A549 (cell line): ENCODE data around the gene C12orf43. TPM values are rescaled to one million over a fixed set of nuclear protein-coding genes. Genes with fewer than 3 reads are reported as not detected.

Source experiments
- ATAC-seq, 2 experiments: fragments of 200-7000 bp in 1 of 2; fragments of >200 bp in 1 of 2; cut with Nextera tagmentation in 1 of 2; cut with Tn5 transposase in 1 of 2; 3 replicates each; pipeline versions ENCODE4 v1.8.0 to v1.9.1; 2018 to 2020; ENCODE audit warnings: mild to moderate bottlenecking in 1 of 2, moderate library complexity in 1 of 2
- CTCF ChIA-PET: fragments of 300-600 bp; sonication (Branson Sonifier 250); formaldehyde crosslinking; extraction: SDS; loops from one replicate; lab custom pipeline; 2021; ENCODE audit warnings: antibody characterized with exemption, inconsistent platforms; lab: Yijun Ruan, JAX
- POLR2A ChIA-PET: fragments of 350-600 bp; formaldehyde crosslinking; extraction: SDS; loops from one replicate; lab custom pipeline; 2021; ENCODE audit warnings: antibody characterized with exemption, inconsistent platforms; lab: Yijun Ruan, JAX
- DNase-seq, 2 experiments: peaks; one replicate each; pipeline versions ENCODE4 v3.0.0 to v3.0.0-alpha.2; 2011 to 2016; ENCODE audit warnings: low read depth in 1 of 2, low spot score in 1 of 2
- FAIRE-seq: peaks from 2 replicates; lab custom pipeline; 2011; peaks lifted over from hg19 to GRCh38; lab: Jason Lieb, UNC
- H3K27ac ChIP-seq, 2 experiments: fragments of >200 bp; sonication (Bioruptor Twin); formaldehyde crosslinking; 3 replicates each; pipeline ENCODE4 v1.5.1; 2016 to 2017
- H3K4me1 ChIP-seq: fragments of >200 bp; sonication (Bioruptor Twin); formaldehyde crosslinking; 3 replicates; pipeline ENCODE4 v1.6.1; 2016
- H3K4me2 ChIP-seq: fragments of >200 bp; sonication (Bioruptor Twin); formaldehyde crosslinking; 3 replicates; pipeline ENCODE4 v1.6.1; 2016
- H3K4me3 ChIP-seq: fragments of >200 bp; sonication (Bioruptor Twin); formaldehyde crosslinking; 3 replicates; pipeline ENCODE4 v1.5.1; 2016
- H3K9me3 ChIP-seq: fragments of >200 bp; sonication (Bioruptor Twin); formaldehyde crosslinking; 3 replicates; pipeline ENCODE4 v1.6.1; 2016
- CBX2 ChIP-seq: fragments of 200-600 bp; sonication (generic); IDR thresholded peaks from 2 replicates; pipeline ENCODE4 v1.6.1; 2016; ENCODE audit warnings: low read depth, mild to moderate bottlenecking, borderline replicate concordance
- CHD4 ChIP-seq: fragments of 200-600 bp; sonication (generic); IDR thresholded peaks from 2 replicates; pipeline ENCODE4 v1.6.1; 2016; ENCODE audit warnings: antibody characterized with exemption, mild to moderate bottlenecking, borderline replicate concordance
- ESRRA ChIP-seq: fragments of 150-350 bp; IDR thresholded peaks from 2 replicates; pipeline ENCODE4 v1.6.1; 2014; ENCODE audit warnings: mild to moderate bottlenecking, low read length, borderline replicate concordance
- FOSB ChIP-seq: fragments of 250-450 bp; sonication (Bioruptor Pico); IDR thresholded peaks from 2 replicates; pipeline ENCODE4 v1.5.0; 2020; ENCODE audit warnings: mild to moderate bottlenecking, moderate library complexity
- FOSL2 ChIP-seq, 2 experiments: fragments of 450-650 bp in 1 of 2; fragments of >200 bp in 1 of 2; sonication (Bioruptor Twin) in 1 of 2; formaldehyde crosslinking; IDR thresholded peaks; 2 replicates each; pipeline versions ENCODE4 v1.5.0 to v1.6.1; 2016 to 2020; ENCODE audit warnings: mild to moderate bottlenecking in 1 of 2, moderate library complexity in 1 of 2
- GATA3 ChIP-seq: IDR thresholded peaks from 2 replicates; pipeline ENCODE4 v1.6.1; 2012; ENCODE audit warnings: borderline replicate concordance
- HDAC2 ChIP-seq: fragments of 200-600 bp; sonication (generic); IDR thresholded peaks from 2 replicates; pipeline ENCODE4 v1.6.1; 2016
- JUN ChIP-seq, 2 experiments: fragments of >200 bp; sonication (Bioruptor Twin); formaldehyde crosslinking; IDR thresholded peaks; 2 replicates in 1 of 2; 3 replicates in 1 of 2; pipeline ENCODE4 v1.6.1; 2016 to 2017
- JUNB ChIP-seq: fragments of >200 bp; sonication (Bioruptor Twin); formaldehyde crosslinking; IDR thresholded peaks from 2 replicates; pipeline ENCODE4 v1.6.1; 2016
- KDM1A ChIP-seq: fragments of 200-600 bp; sonication (generic); IDR thresholded peaks from 2 replicates; pipeline ENCODE4 v1.6.1; 2016; ENCODE audit warnings: low read depth, mild to moderate bottlenecking
- KDM5A ChIP-seq: fragments of 200-600 bp; sonication (generic); IDR thresholded peaks from 2 replicates; pipeline ENCODE4 v1.6.1; 2016; ENCODE audit warnings: antibody characterized with exemption, mild to moderate bottlenecking
- MAZ ChIP-seq: fragments of 150-350 bp; IDR thresholded peaks from 2 replicates; pipeline ENCODE4 v1.6.1; 2014; ENCODE audit warnings: antibody characterized with exemption, low read depth, low read length, borderline replicate concordance
- RAD21 ChIP-seq, 2 experiments: fragments of >200 bp in 1 of 2; sonication (Bioruptor Twin) in 1 of 2; formaldehyde crosslinking in 1 of 2; IDR thresholded peaks in 1 of 2; conservative IDR thresholded peaks in 1 of 2; 2 replicates in 1 of 2; 3 replicates in 1 of 2; pipeline ENCODE4 v1.6.1; 2012 to 2018; ENCODE audit warnings: inconsistent platforms in 1 of 2
- RARB ChIP-seq: fragments of 250-450 bp; sonication (Bioruptor Pico); IDR thresholded peaks from 2 replicates; pipeline ENCODE4 v1.8.0; 2021; ENCODE audit warnings: mild to moderate bottlenecking, moderate library complexity
- RCOR1 ChIP-seq: fragments of 150-350 bp; IDR thresholded peaks from 2 replicates; pipeline ENCODE4 v1.6.1; 2014; ENCODE audit warnings: antibody characterized with exemption, low read length, low read depth
- SMC3 ChIP-seq: fragments of >200 bp; sonication (Bioruptor Twin); formaldehyde crosslinking; IDR thresholded peaks from 3 replicates; pipeline ENCODE4 v1.6.1; 2018; ENCODE audit warnings: inconsistent platforms
- TP53 ChIP-seq: fragments of 250-450 bp; sonication (Bioruptor Pico); IDR thresholded peaks from 2 replicates; pipeline ENCODE4 v1.5.0; 2021; ENCODE audit warnings: mild to moderate bottlenecking, moderate library complexity
- ZC3H11A ChIP-seq: fragments of 450-650 bp; IDR thresholded peaks from 2 replicates; pipeline ENCODE4 v1.6.1; 2014; ENCODE audit warnings: antibody characterized with exemption, mild to moderate bottlenecking
- ZNF302 ChIP-seq: fragments of 250-450 bp; sonication (Bioruptor Pico); IDR thresholded peaks from 2 replicates; pipeline ENCODE4 v1.9.0; 2021; ENCODE audit warnings: inconsistent platforms, mild to moderate bottlenecking, moderate library complexity
- WGBS: methylation state at CpG from one replicate; pipeline ENCODE4 v1.1.6; 2017; ENCODE audit errors: missing lambda C conversion rate; 5-methylcytosine and 5-hydroxymethylcytosine counted together
- polyA plus RNA-seq, 4 experiments: library from polyadenylated mRNA; depleted of rRNA in 3 of 4; stranded (reverse); fragments of >200 nt; fragmentation: RNase III in 1 of 4; extraction: RNeasy Plus Mini Kit Qiagen cat#74134 plus additional on column Dnase treatment in 1 of 4; gene quantifications; 2 replicates in 3 of 4; 3 replicates in 1 of 4; pipeline ENCODE4 v1.2.3, GENCODE V29; 2011 to 2017
- TF ChIP-seq, protein P1 (sequence below): fragments of >200 bp; sonication (Bioruptor Twin); formaldehyde crosslinking; IDR thresholded peaks from 2 replicates; pipeline ENCODE4 v1.6.1; 2016
- TF ChIP-seq, protein P2 (sequence below): fragments of >200 bp; sonication (Bioruptor Twin); formaldehyde crosslinking; IDR thresholded peaks from 3 replicates; pipeline ENCODE4 v1.6.1; 2016
- TF ChIP-seq, protein P3 (sequence below): fragments of 450-650 bp; IDR thresholded peaks from 2 replicates; pipeline ENCODE4 v1.6.1; 2014; ENCODE audit warnings: antibody characterized with exemption
- TF ChIP-seq, protein P4 (sequence below): fragments of 250-450 bp; sonication (Bioruptor Pico); IDR thresholded peaks from 2 replicates; pipeline ENCODE4 v1.5.0; 2021; ENCODE audit warnings: mild to moderate bottlenecking, moderate library complexity, borderline replicate concordance
- TF ChIP-seq, protein P5 (sequence below): IDR thresholded peaks from 2 replicates; pipeline ENCODE4 v1.6.1; 2012
- TF ChIP-seq, protein P6 (sequence below): fragments of 150-350 bp; IDR thresholded peaks from 2 replicates; pipeline ENCODE4 v1.6.1; 2014; ENCODE audit warnings: low read depth, mild to moderate bottlenecking, low read length

C12orf43 gene
- polyA plus RNA-seq, 2 of the 4 experiments (the other 2 are of a cell fraction), result 20.0 to 20.5 TPM

DNA sequence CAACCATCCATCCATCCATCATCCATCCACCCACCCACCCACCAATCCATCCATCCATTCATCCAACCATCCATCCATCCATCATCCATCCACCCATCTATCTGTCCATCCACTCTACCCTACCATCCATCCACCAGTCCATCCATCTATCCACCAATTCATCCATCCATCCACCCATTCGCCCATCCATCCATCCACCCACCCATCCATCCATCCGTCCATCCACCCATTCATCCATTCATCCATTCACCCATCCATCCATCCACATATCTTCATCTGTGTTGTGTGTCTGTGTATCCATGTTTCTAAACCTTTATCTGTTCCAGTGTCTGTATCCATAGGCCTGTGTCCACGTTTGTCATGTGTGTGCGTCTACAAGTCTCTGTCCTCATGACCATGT lies 28.1 kb downstream of the C12orf43 start:
- no peaks in the 10 kb centered on the region for H3K9me3 ChIP-seq
- WGBS, result 96% methylated on average over 4 of the region's 4 CpGs
- FAIRE-seq (no peak), DNase-seq (no peak), ATAC-seq (no peak)
- H3K4me1 ChIP-seq, result peaks cover 36% of the 10 kb centered on the region
- ChIA-PET CTCF (no interaction called here), POLR2A (no interaction called here)
- TF ChIP-seq, protein P1, sequence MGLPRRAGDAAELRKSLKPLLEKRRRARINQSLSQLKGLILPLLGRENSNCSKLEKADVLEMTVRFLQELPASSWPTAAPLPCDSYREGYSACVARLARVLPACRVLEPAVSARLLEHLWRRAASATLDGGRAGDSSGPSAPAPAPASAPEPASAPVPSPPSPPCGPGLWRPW, result no peak
- TF ChIP-seq, protein P2, sequence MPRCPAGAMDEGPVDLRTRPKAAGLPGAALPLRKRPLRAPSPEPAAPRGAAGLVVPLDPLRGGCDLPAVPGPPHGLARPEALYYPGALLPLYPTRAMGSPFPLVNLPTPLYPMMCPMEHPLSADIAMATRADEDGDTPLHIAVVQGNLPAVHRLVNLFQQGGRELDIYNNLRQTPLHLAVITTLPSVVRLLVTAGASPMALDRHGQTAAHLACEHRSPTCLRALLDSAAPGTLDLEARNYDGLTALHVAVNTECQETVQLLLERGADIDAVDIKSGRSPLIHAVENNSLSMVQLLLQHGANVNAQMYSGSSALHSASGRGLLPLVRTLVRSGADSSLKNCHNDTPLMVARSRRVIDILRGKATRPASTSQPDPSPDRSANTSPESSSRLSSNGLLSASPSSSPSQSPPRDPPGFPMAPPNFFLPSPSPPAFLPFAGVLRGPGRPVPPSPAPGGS, result no peak
- TF ChIP-seq TP53 (no peak), RARB (CRISPR knock-in tag) (no peak), MAZ (no peak), KDM5A (no peak), SMC3 (no peak), FOSB (CRISPR knock-in tag) (no peak), ZC3H11A (no peak), JUNB (no peak), FOSL2 (IDR thresholded peaks at IDR 0.05) (no peak), FOSL2 (CRISPR knock-in tag; IDR thresholded peaks at IDR 0.05) (no peak), ZNF302 (CRISPR knock-in tag) (no peak), GATA3 (no peak), CBX2 (no peak), KDM1A (no peak)
- TF ChIP-seq, protein P3, sequence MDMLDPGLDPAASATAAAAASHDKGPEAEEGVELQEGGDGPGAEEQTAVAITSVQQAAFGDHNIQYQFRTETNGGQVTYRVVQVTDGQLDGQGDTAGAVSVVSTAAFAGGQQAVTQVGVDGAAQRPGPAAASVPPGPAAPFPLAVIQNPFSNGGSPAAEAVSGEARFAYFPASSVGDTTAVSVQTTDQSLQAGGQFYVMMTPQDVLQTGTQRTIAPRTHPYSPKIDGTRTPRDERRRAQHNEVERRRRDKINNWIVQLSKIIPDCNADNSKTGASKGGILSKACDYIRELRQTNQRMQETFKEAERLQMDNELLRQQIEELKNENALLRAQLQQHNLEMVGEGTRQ, result no peak
- H3K27ac ChIP-seq, result no peak overlapping the region
- H3K4me3 ChIP-seq, result no peak overlapping the region
- H3K4me2 ChIP-seq, result no peak overlapping the region

DNA sequence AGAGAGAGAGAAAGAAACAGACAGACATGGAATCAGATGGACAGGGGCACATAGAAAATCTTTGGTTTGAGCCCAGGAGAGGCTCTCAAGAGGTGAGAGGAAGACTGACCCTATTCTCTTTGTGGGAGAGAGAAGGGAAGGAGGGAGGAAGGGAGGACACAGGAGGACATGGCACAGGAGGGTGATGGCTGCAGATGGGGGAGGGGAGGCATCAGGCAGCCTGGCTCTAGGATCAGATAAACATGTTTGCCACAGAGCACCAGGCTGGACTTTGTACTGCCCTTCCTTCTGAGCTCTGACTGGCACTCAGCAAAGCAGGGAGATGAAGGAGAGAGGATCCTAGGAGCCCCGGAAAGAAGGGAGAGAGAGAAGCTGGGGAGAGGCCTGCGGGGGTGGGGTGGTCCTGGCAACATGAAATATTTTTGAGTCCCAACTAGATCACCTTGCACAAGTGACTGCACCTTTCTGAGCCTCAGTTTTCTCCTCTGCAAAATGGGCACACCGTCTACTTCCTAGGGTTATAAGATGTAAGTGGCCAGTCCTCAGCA lies 31.9 kb downstream of the C12orf43 start:
- CTCF ChIA-PET, result interaction anchor here (0.5 to 10.1 kb wide), 9 partner anchors 12 to 335 kb away, joined by 3 to 69 read pairs (median 3); no protein-coding TSS in a partner anchor
- Histone ChIP-seq H3K4me1 (peaks cover 67% of the 10 kb centered on the region), H3K9me3 (no peaks in the 10 kb centered on the region), H3K27ac (peak overlapping the region; percentile 96 to 98), H3K4me3 (no peak overlapping the region), H3K4me2 (peak overlapping the region; percentile 61)
- peak; percentile 44 to 49 for ATAC-seq
- peak; percentile 91 for TF ChIP-seq HDAC2
- TF ChIP-seq, protein P4, sequence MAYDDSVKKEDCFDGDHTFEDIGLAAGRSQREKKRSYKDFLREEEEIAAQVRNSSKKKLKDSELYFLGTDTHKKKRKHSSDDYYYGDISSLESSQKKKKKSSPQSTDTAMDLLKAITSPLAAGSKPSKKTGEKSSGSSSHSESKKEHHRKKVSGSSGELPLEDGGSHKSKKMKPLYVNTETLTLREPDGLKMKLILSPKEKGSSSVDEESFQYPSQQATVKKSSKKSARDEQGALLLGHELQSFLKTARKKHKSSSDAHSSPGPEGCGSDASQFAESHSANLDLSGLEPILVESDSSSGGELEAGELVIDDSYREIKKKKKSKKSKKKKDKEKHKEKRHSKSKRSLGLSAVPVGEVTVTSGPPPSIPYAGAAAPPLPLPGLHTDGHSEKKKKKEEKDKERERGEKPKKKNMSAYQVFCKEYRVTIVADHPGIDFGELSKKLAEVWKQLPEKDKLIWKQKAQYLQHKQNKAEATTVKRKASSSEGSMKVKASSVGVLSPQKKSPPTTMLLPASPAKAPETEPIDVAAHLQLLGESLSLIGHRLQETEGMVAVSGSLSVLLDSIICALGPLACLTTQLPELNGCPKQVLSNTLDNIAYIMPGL (CRISPR knock-in tag), result no peak
- TF ChIP-seq, protein P5, sequence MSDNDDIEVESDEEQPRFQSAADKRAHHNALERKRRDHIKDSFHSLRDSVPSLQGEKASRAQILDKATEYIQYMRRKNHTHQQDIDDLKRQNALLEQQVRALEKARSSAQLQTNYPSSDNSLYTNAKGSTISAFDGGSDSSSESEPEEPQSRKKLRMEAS, result peak; percentile 53; the same call in 1 of the 2 replicates
- TF ChIP-seq JUN (IDR thresholded peaks at IDR 0.05), result peak in 1 of 2 experiments; percentile 33; a peak in 1 of 5 replicates
- peak; percentile 99 for TF ChIP-seq KDM1A
- TF ChIP-seq CHD4, result peak; percentile 99
- TF ChIP-seq RAD21 (conservative IDR thresholded peaks at IDR 0.05 in 1 of 2, IDR thresholded peaks at IDR 0.05 in 1 of 2), result 0 out of 5 replicates have a peak, but pooled peaks of 1 of the 2 experiments have one; percentile 19
- TF ChIP-seq GATA3, result peak; percentile 83
- peak; percentile 88 for TF ChIP-seq RCOR1
- TF ChIP-seq, protein P1, result no peak
- TF ChIP-seq, protein P6, sequence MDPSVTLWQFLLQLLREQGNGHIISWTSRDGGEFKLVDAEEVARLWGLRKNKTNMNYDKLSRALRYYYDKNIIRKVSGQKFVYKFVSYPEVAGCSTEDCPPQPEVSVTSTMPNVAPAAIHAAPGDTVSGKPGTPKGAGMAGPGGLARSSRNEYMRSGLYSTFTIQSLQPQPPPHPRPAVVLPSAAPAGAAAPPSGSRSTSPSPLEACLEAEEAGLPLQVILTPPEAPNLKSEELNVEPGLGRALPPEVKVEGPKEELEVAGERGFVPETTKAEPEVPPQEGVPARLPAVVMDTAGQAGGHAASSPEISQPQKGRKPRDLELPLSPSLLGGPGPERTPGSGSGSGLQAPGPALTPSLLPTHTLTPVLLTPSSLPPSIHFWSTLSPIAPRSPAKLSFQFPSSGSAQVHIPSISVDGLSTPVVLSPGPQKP, result no peak
- peak; percentile 11; the same call in 1 of the 2 replicates for TF ChIP-seq ESRRA
- peak; percentile 43 to 84 for DNase-seq
- POLR2A ChIA-PET, result interaction anchor here (0.5 to 0.6 kb wide), 3 partner anchors 22 to 403 kb away, joined by 3 to 7 read pairs (median 3); partner anchors contain the start of gene POP5
- WGBS, result 35% methylated on average over 3 of the region's 3 CpGs
- FAIRE-seq, result no peak
